GM19324 (cell line): ENCODE results near the gene CISD1.

Experiments used
- ATAC-seq: cut with Tn5 transposase; IDR thresholded peaks from one replicate; pipeline ENCODE4 v1.9.1; 2021; ENCODE audit warnings: mild to moderate bottlenecking, moderate library complexity; ENCODE audit not compliant: unreplicated experiment, low FRiP score

Gene CISD1

GRCh38 chr10:58264780-58265179, 4.2 kb upstream of the CISD1 start:
- ATAC-seq: no peak

- ATAC-seq: no peak
Measured at GRCh38 chr10:58265249-58265648, 3.7 kb upstream of the CISD1 start.

GRCh38 chr10:58266003-58266825, 2.7 kb upstream of the CISD1 start:
- no peak for ATAC-seq

DNA sequence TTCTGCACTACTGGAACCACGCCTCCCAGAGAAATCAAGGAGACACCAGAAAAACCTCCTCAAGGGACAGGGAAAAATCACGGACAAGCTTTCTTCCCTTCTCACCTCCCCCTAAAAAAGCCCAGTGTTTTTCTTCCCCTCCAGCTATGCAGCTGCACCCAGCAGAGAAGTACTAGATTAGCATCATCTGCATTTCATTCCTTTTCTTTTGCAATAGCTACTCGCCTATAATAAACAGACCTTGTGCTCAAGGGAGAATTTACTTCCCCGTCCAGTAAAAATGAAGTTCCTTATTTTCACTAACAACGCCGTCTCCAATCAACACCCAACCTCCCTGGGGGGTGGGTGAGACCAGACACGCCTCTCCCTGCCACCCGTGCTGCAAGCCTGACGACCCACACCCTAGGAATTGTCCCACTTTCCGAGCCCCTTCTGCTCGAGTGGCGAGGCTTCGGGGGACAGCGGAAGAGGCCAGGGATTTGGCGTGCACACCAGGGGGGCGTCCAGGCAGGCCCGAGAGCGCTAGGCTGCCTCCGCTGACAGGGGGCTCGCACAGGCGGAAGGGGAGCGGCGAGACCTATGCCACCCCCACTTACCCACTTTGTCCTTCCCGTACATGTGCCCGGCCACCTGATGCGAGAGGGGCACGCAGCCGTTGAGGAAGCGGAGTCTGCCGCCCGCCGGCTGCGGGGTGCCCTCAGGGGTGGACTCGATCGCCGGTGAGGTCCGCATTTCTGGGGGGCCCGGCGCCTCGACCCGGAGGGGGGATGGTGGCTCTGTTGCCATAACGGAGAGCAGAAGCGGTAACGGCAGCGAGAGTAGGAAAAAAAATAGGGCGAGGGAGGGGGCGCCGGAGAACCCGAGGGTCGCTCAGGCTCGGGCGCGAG, 1.9 kb upstream of the CISD1 start:
- ATAC-seq: peak; percentile 20

- peak; percentile 70 for ATAC-seq
Measured at GRCh38 chr10:58267713-58268453, 1.1 kb upstream of the CISD1 start, which contains the start of gene IPMK. TSS of gene IPMK (minus strand) at chr10:58267894. CDS start at chr10:58267611, 283 bp downstream.

DNA sequence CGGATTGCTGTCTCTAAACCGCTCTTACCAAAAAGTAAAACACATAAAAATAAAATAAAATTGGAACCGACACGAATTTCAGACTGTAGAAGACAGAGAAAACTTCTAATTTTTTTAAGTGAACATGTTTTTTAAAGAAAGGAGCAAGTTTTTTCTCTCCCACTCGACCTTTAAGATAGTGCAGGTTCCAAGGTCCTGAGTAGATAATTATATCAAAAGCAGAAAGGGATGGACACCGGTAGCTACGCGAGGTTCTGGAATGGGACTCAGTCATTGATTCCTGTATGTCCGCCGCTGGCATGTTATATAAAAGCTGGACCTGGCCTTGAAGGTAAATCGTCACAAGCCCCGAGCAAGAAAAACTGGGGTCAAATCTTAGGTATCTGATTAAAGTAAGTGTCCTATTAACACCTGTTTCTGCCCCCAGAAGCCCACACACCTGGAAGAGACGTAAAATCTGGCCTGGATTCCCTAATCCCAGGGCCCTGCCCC, 462 bp upstream of the CISD1 start:
- peak; percentile 0 for ATAC-seq

- no peak for ATAC-seq
Measured at GRCh38 chr10:58269782-58270290, 874 bp downstream of the CISD1 start.

GRCh38 chr10:58275261-58275660, 6.3 kb downstream of the CISD1 start:
- ATAC-seq: no peak

DNA sequence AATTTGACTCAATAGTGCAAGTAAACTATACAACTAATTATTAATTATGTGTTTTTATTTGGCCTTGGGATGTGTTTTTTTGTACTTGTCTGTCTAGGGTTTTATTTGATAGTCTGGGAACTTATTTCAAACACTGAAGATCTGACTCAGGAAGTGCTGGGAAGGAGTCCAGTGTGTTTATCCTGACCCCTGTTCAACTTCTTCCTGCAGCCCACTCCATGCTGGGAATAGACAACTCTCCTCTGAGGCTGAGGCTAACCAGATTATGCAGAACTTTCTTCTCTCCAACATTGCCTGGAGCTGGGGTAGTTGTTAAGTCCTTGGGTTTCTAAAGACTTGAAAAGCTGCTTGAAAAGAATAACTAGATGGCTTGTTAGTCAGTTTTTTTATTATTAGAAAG, 6.9 kb downstream of the CISD1 start:
- ATAC-seq: no peak

DNA sequence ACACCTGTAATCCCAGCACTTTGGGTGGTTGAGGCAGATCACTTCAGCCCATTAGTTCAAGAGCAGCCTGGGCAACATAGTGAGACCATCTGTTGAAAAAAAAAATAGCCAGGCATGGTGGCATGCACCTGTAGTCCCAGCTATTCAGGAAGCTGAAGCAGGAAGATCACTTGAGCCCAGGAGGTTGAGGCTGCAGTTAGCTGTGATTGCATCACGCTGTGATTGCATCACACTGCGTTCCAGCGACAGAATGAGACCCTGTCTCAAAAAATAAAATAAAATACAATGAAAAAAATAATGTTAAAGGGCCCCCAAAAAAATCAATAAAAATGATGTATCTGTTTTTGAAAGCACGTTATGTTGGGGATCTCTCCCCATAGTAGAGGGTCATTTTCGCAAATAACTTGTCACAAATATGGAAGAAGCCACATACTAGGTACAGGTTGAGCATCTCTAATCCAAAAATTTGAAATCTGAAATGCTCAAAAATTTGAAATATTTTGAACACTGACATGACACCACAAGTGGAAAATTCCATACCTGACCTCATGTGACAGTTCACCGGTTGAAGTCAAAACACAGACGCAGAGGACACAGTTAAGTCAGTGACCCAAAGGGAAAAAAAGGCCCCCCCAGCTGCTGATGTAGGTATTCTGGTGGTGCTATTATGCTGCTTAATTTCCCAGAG, 9.5 kb downstream of the CISD1 start:
- ATAC-seq: no peak

DNA sequence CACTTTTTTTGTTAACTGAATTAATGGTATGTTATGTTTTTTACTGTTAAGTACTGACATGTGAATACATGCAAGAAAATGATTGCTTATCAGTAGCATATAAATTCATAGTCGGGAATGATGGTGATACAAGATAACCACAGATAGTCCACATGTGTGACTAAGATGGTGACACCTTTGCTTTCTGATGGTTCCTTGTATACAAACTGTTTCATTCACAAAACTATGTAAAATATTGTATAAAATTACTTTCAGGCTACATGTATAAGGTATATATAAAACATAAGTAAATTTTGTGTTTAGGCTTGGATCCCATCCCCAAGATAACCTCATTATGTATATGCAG, 10.0 kb downstream of the CISD1 start:
- no peak for ATAC-seq

DNA sequence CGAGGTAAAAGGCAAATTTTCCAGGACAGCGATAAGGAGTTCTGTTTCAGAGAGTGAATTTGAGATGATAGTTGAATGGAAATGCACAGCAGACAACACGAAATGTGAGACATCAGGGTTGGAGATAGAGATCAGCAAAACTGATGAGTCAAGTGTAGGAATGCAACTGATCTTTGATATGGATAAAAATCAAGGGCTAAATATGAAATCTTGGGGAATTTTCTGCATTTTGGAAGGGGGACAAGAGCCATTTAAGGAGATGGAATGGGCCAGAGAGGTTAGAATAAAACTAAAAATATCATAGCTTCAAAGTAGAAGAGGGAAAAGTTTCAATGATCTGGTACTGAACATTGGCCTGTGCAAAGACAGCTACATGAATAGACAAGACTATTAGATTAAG, 11.5 kb downstream of the CISD1 start:
- no peak for ATAC-seq

DNA sequence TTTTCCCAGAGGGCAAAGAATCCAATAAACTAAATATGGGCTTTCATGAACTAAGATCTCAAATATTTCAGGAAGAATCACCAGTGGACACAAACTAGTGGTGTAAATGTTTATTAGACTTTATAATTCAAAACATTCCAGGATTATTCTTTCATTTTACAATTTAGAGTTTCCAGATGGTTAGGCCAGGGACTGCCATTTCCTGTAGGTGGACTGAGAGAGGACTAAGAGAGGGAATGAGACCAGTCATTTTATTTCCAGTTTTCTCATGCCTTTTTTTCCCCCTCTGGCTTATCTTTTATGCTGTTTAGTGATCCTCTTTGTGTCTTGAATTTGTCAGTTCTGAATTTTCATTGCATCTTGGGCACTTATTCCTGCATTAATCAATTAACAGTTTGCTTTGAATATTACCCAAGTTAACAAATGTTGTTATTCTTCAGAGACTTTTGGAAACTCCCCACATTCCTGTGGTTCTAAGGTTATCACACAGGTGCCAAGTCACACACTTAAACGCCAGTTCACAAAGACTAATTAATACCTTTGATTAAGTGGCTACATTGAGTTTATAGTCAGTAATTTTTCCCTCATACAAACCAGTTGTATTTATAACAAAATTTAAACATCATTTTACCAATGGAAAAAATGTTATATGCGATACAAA, 12.3 kb downstream of the CISD1 start:
- ATAC-seq: no peak

- peak; percentile 92 for ATAC-seq
Measured at GRCh38 chr10:58282615-58283014, 13.7 kb downstream of the CISD1 start.

GRCh38 chr10:58291538-58292174, 22.7 kb downstream of the CISD1 start:
- ATAC-seq: peak; percentile 70

DNA sequence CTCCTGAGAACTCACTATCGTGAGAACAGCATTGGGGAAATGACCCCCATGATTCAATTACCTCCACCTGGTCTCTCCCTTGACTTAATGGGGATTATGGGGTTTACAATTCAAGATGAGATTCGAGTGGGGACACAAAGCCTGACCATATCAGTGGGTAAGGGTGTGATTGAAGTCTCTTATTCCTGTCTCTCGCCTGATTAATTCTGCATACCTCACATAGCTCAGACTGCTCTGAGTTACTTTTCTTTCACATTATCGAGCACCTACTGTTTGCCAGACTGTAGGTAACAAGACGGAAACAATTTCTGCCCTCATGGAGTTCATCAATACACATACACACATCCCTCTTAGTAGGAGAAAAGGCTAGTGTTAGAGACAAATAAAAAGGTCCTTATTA, 25.0 kb downstream of the CISD1 start:
- ATAC-seq: no peak

GRCh38 chr10:58299580-58299979, 30.6 kb downstream of the CISD1 start:
- peak; percentile 82 for ATAC-seq

- ATAC-seq: no peak
Measured at GRCh38 chr10:58300676-58301075, 31.7 kb downstream of the CISD1 start.

DNA sequence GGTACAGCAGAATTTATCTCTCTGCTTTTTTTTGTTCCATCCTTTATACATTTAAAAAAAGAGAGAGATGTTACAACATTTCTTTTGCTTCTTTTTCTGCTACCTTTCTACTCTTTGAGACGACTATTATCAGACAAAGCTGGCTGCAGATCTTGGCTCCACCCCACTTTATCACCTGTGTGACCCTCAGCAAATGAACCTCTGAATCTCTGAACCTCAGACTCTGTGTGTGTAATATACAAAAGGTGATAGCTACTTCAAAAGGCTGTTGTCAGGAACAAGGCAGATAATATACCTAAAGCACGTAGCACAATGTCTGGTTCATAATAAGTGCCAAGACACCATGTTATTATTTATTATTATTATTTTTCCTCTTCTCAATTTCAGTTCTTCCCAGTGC, 33.3 kb downstream of the CISD1 start:
- ATAC-seq: no peak
